GM08714 (cell line): ENCODE data around the gene NEGR1.

Source experiments
- H3K4me3 ChIP-seq: fragments of 200-500 bp; sonication (Bioruptor generic); 2 replicates; pipeline ENCODE4 v1.5.1; 2014; ENCODE audit warnings: mild to moderate bottlenecking, low read length, inconsistent platforms
- ZNF274 ChIP-seq: IDR thresholded peaks from 2 replicates; pipeline ENCODE4 v1.6.1; 2012; ENCODE audit warnings: mild to moderate bottlenecking, low read depth, low read length

Gene NEGR1

DNA sequence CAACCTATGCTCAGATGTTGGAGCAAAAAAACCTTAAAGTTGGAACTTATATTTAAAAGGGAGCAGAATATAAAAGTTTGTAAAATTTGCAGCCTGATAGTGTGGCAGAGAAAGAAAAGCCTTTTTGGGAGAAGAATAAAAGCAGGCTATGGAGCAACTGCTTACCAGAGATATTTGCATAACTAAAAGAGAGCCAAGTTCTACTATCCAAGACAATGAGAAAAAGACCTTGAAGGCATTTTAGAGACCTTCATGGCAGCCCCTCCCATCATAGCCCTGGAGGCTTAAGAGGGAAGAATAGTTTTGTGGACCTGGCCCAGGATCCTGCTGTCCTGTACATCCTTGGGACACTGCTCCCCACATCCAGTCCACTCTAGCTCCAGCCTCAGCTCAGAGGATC, 889.0 kb downstream of the NEGR1 start:
- no peak for TF ChIP-seq ZNF274
- H3K4me3 ChIP-seq: no peak overlapping the region

- TF ChIP-seq ZNF274: no peak
- H3K4me3 ChIP-seq: no peak overlapping the region
Observed at GRCh38 chr1:71390518-71390917, 891.8 kb downstream of the NEGR1 start.

- H3K4me3 ChIP-seq: no peak overlapping the region
- TF ChIP-seq ZNF274: no peak
Observed at GRCh38 chr1:71377886-71378285, 904.5 kb downstream of the NEGR1 start.

DNA sequence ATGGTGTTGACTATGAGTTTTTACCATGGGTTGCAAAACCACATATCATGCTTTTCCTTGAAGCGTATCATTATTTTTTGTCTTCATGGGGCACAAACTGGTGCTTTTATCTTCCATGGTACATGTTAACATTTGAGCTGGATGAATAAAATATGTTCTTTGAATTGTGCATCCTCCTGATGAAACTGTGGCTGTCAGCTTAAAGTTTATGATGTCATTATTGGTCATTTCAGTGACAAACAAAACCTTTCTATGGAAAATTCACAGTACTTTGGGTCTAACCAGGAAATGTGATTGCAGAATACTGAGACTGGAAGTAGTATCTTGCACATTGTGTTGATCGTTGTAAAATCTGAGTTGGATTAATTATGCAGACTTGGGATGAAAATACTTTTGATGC, 909.8 kb downstream of the NEGR1 start:
- no peak for TF ChIP-seq ZNF274
- H3K4me3 ChIP-seq: no peak overlapping the region

DNA sequence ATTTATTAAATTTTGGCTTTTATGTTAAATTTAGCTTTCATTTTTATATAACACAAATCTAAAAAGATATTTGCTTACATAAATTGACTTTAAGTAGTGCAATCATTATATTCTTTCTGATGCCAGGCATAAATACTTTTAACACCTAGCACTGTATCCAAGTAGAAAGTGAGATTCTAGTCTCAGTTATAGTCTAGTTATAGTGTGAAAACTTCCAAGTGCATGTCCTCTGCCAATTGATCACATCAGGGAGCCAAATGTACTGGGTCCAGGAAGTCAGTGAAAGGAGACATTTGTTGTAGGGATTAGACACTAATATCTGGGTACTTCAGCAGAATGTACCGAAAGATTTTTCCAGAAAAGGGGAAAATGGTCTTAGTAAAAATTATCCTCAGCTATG, 910.8 kb downstream of the NEGR1 start:
- no peak for TF ChIP-seq ZNF274
- H3K4me3 ChIP-seq: no peak overlapping the region

DNA sequence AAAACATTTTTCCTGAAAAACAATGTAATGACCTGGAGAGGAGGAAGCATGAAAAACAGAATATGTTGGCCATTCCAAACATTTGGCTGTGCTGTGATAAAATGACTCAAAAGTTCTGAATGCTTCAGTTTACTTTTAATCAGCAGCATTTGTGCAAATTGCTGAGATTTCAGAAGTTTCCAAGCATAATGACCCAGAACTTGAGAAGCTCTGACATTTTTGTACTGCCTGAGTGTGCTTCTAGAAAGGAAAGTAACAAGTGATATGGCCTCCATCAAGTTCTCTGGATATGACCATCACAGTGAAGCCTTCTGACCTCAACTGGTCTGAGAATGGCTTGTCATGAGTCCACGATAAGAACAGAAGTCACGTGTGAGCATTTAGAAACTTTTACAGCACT, 918.1 kb downstream of the NEGR1 start:
- TF ChIP-seq ZNF274: no peak
- no peak overlapping the region for H3K4me3 ChIP-seq

- TF ChIP-seq ZNF274: no peak
- H3K4me3 ChIP-seq: no peak overlapping the region
Observed at GRCh38 chr1:71362691-71363090, 919.6 kb downstream of the NEGR1 start.

DNA sequence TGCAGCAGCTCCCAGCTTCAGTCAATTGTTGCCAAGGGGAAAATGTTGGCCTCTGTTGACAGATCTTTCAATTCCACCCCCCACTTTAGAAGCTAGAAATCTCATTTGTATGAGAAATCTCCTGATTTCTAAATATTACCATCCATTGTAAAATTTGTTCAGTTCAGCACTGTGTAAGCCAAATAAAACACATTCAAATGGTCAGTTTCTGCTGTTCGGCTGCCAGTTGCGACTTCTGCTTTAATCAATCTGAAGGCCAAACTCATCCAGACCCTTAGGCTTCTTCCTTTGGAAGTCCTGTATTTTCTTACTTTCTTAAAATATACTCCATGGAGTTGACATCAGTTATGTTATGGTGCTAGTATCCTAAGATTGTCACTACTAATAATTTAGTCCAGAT, 920.3 kb downstream of the NEGR1 start:
- TF ChIP-seq ZNF274: no peak
- no peak overlapping the region for H3K4me3 ChIP-seq

- no peak for TF ChIP-seq ZNF274
- H3K4me3 ChIP-seq: no peak overlapping the region
Observed at GRCh38 chr1:71357708-71358107, 924.6 kb downstream of the NEGR1 start.

DNA sequence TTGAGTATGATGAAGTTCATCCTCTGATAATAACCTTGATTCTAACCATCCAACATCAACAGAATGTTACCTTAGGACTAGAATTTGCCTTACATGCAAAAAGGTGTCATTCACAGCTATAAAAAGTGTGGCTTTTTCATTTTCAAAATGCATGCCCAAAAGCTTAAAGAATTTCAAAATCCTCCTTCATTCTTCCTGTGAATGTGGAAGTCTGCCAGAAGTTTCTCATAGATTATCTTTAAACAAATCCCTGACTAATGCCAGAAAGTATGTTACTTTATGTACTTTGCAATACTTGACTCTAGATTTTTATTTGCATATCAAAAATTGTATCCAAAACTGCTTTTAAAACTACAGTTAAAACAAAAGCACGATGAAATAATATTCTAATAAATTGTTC, 930.9 kb downstream of the NEGR1 start:
- H3K4me3 ChIP-seq: no peak overlapping the region
- TF ChIP-seq ZNF274: no peak

DNA sequence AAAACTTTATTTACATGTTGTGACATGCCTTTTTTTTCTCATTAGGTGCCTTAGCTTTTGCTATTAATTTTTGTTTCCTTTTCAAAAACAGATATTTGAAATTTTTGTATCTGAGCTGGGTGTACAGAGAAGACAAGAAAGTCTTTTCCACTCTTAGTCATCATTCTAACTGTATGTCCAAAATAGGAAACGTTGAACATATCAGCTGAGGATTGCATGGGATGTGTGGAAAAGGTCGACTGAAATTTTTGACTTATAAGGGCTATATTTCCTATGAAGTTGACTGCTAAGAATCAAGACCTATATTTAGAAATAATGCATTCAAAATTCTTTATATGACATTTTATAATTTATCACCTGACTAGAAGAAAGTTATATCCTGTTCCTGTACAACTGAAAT, 931.5 kb downstream of the NEGR1 start:
- H3K4me3 ChIP-seq: no peak overlapping the region

GRCh38 chr1:71350330-71350729, 932.0 kb downstream of the NEGR1 start:
- TF ChIP-seq ZNF274: no peak
- H3K4me3 ChIP-seq: no peak overlapping the region

More for the DNA sequence above, 931.5 kb downstream of the NEGR1 start:
- TF ChIP-seq ZNF274: no peak
